GM21723 (cell line): Measurements from ENCODE around the gene GOLGA8S.
"Not testable (repeated sequence)": the region's sequence is repeated elsewhere in the genome, so short reads cannot be mapped to it uniquely, and the experiment has no call there.

Experiments
- ATAC-seq: cut with Tn5 transposase; IDR thresholded peaks from one replicate; pipeline ENCODE4 v1.9.1; 2021; ENCODE audit warnings: mild to moderate bottlenecking, moderate library complexity; ENCODE audit not compliant: unreplicated experiment

GOLGA8S gene

DNA sequence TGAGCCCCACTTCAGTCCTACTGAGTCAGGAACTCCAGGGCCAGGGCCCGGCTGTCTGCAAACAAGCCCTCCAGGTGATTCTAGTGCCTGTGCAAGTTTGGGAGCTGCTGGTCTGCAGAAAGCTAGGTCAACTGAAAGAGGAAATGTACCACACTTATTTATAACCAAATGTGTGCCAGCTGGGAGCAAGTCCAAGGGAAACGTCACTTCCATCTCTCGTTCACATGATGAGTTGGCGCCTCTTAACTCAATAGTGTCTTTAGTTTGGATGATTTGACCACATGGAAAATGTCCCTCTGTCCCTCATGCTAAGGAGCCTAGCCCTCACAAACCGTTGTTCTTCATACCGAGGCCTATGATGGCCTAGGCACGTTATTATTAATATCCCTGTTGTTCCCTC lies 43.2 kb downstream of the GOLGA8S start:
- no peak for ATAC-seq

DNA sequence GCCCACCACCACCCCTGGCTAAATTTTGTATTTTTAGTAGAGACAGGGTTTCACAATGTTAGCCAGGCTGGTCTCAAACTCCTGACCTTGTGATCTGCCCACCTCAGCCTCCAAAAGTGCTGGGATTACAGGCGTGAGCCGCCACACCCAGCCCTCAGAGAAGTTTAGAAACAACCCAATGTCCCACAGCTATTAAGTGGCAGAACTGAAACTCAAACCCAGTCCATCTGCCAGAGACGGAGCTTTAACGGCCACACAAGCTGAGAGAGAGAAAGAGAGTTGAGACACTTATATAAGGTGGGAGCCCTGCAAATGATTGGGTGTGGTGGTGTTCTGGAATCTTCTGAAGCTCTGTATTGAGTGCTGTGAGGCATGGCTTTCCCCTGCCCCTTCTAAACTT lies 43.8 kb downstream of the GOLGA8S start:
- ATAC-seq = not testable (repeated sequence)

DNA sequence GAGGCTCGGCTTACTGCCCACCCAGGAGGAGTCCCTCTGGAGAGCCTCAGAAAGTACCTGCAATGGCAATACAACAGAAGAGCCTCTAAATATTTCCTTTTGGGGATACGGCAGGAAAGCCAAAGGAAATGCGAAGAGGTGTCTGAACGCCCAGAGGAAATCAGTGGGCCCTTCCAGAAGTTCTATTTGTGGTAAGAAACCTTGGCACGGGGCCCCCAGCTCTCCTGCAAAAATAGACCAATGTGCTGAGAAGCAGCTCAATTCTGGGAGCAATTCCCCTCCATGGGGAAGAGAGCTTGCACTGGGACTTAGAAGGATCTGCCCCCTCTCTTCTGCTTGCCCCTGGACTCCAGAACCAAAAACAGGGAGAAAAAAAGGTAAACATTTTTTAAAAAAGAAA lies 44.7 kb downstream of the GOLGA8S start:
- ATAC-seq = not testable (repeated sequence)

DNA sequence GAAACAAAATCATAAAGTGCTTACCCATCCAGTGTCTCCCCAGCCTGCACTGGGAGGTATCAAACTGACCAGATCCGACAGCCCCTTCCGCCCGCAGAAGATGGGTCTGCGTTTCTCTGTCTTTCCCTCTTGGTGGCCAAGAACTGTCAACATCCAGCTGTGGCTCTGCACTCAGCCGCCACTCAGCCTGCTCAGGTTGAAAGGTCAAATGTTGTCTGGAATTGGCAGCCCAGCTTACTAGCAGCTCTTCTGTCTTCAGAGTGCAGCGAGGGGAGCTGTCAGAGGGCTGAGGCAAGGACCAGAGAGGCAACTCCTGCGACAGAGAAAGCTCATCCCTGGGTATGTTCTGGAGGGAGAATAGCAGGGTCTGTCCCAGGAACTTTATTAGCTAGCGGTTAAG lies 47.1 kb downstream of the GOLGA8S start:
- no peak for ATAC-seq

DNA sequence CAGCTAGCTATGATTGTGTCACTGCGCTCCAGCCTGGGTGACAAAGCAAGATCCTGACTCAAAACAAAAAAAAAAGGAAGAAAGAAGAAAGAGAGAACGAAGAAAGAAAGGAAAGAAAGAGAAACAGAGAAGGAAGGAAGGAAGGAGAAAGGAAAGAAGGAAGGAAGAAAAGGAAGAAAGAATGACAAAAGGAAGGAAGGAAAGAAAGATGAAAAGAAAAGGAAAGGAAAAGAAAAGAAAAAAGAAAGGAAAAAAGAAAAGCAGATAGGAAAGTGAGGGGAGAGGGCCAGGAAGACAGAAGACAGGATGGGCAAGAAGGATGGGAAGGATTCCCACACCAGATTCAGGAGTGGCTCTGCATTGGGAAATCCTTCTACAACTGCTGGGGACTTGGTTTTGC lies 47.6 kb downstream of the GOLGA8S start:
- ATAC-seq = no peak

DNA sequence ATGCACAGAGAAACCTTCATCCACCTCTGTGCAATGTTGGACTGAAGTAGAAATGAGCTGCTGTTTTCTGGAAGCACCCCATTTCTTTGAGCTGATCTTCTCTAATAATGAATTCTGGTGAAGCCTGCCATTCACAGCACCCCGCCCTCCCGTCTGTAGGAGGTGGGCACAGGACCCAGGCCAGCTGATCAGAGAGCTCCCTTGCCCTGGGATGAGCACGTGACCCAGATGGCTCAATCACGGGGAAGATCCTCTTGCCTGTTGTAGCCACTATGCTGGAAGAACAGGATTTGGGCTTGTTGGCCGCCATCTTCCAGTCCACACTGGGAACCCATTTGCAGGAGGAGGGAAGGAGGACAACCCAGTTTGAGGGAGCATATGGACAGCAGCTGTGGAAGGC lies 48.0 kb downstream of the GOLGA8S start:
- no peak for ATAC-seq

DNA sequence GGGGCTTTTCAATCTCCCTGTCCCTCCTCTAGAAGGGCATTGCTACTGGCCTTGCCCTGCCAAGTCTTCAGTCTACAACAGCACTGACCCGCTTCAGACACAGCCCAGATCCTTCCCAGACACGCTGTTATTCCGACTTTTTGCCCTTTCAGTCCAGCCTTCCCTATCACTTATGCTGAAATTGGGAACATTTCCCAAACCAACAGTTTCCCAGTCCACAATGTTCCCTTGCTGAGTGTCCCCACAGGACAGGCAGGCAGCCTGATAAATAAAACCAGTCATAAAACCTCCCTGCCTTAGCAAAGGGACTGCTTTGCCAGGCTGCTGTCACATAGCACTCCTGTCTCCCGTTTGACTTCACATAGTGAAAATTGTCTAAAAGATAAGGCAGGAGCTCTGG lies 49.0 kb downstream of the GOLGA8S start:
- ATAC-seq = no peak

DNA sequence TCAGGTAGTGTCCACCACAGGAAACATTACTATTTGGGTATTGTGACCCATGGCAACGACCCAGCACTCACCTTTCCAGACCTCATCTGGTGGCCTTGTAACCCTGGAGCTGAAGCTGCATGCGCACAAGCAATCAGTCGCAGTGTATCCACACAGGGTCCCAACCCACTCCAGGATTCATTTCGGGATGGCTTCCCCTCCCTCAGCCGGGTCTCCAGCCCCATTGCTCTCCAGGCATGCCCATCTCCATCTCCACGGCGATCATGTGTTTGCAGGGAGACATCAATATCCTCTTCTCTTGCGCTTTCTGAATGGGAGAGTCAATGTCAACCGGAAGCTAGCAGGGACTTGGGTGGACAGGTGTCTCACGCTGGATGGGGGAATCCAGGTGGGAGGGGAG lies 57.3 kb downstream of the GOLGA8S start:
- ATAC-seq = no peak

DNA sequence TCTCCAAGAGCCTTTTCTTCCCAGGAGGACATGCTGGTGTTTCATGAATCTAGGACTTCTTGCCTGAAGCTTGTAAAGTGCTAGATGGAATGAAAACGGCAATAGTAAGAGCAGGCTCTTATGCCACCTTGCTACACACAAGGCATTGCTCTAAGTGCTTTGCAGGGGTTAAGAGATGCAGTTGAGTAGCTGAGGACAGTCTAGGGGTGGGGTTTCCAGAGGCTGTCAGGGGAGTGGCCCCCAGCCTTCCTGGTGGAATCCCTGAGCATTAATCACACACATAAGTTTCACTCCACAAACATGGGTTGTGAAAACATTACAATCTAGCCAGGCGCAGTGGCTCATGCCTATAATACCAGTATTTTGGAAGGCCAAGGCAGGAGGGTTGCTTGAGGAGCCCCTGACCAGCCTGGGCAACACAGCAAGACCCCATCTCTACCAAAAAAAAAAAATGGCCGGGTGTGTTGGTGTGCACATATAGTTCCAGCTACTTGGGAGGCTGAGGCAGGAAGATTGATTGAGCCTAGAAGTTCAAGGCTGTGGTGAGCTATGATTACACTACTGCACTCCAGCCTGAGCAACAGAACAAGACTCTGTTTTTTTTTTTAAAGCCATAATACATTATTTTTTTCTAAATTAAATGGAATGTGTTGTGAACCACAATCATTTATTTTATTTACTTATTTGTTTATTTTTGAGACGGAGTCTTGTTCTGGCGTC lies 58.5 kb downstream of the GOLGA8S start:
- ATAC-seq = not testable (repeated sequence)
